ENCODE data around the gene TRPV5. TPM values are rescaled to one million over a fixed set of nuclear protein-coding genes. Genes with fewer than 3 reads are reported as not detected.
A peak's percentile ranks its signal among the peaks of the same experiment; 100 is the strongest.

TRPV5 gene
- total and polyA plus RNA-seq, 4 donors = 0.11 to 0.24 TPM; not detected in 2

DNA sequence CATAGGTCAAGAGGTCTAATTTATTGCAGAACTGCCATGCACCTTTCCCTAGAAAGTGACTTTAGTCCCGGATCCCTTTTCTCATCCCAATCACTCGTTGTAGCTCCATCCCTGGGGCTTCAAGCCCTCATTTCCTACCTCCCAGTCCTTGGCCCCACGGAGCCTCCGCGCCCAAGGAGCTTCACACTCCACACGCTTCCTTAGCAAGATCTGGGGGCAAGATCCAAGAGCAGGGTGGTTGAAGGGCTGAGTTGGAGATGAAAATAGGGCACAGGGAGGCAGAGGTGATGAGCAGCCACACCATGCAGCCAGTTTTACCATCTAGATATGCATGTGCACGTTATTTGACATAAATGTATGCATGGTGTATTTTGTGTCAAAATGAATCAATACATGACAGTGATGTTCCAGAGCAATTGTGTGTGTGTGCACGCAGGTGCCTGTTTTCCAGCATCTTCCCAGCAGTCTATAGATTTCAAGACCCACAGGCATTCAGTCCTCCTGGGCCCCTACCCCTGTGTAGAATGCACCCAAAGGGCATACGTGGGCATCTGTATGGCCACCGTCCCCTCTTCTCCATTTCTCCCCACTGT lies 42.0 kb downstream of the TRPV5 start:
- 76% methylated on average over 4 of the region's 10 CpGs for WGBS (ENCODE audit: insufficient coverage)

DNA sequence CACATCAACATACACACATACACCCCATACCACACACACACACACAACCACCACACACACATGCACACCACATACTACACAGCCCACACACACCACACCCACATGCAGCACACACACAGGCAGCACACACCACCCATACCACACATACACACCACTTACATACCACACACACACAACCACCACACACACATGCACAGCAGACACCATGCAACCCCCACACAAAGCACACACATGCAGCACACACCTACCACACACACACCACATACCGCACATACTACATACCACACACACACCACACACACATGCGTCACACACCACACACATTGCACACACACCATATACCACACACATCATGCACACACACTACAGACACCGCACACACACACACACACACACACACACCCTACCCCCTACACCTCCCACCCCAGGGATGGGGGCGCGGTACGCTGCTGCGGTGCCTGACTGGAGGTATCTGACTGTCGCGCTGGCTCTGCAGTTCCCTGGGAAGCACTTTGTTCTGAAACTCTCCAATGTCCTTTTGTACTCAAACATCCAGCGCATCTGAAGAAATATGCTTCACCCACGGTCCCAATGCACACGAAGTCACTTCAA lies 42.6 kb downstream of the TRPV5 start:
- Histone ChIP-seq H3K27ac (ENCODE audit: low read depth, low read length) (no peak overlapping the region), H3K27me3 (ENCODE audit: control insufficient read depth, insufficient read depth, low read length) (no peaks in the 10 kb centered on the region), H3K9me3 (ENCODE audit: control insufficient read depth, insufficient read depth, low read length) (no peaks in the 10 kb centered on the region), H3K36me3 (ENCODE audit: control insufficient read depth, insufficient read depth, low read length) (no peaks in the 10 kb centered on the region), H3K4me3 (ENCODE audit: low read depth, low read length) (no peak overlapping the region), H3K4me1 (ENCODE audit: control insufficient read depth, insufficient read depth, low read length) (no peaks in the 10 kb centered on the region)
- 85% methylated on average over 12 of the region's 12 CpGs for WGBS (ENCODE audit: insufficient coverage)
- DNase-seq (ENCODE audit: low read depth in 4 of 6, low spot score in 6 of 6) = no peak

More for the DNA sequence above, 42.0 kb downstream of the TRPV5 start:
- Histone ChIP-seq H3K4me3 (ENCODE audit: low read depth, low read length) (no peak overlapping the region), H3K36me3 (ENCODE audit: control insufficient read depth, insufficient read depth, low read length) (no peaks in the 10 kb centered on the region), H3K9me3 (ENCODE audit: control insufficient read depth, insufficient read depth, low read length) (no peaks in the 10 kb centered on the region), H3K27ac (ENCODE audit: low read depth, low read length) (no peak overlapping the region), H3K27me3 (ENCODE audit: control insufficient read depth, insufficient read depth, low read length) (no peaks in the 10 kb centered on the region), H3K4me1 (ENCODE audit: control insufficient read depth, insufficient read depth, low read length) (no peaks in the 10 kb centered on the region)
- no peak for DNase-seq (ENCODE audit: low read depth in 4 of 6, low spot score in 6 of 6)

DNA sequence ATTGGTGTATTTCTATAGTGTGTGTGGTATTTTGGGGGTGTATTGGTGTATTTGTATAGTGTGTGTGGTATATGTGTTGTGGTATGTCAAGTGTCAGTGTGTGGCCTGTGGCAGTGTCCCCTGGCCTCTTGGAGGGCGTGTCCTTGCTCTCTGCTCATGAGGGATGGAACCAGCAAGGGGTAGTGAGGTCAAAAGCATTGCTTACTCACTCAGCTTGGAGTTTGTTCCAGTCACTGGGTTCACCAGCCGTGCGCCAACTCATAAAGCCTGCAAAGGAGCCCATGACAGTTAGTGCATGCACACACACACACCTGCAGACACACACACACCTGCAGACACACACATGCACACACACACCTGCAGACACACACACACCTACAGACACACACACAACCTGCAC lies 43.7 kb downstream of the TRPV5 start:
- 68% methylated on average over 3 of the region's 3 CpGs for WGBS (ENCODE audit: insufficient coverage)
- Histone ChIP-seq H3K27me3 (ENCODE audit: control insufficient read depth, insufficient read depth, low read length) (no peaks in the 10 kb centered on the region), H3K27ac (ENCODE audit: low read depth, low read length) (no peak overlapping the region), H3K9me3 (ENCODE audit: control insufficient read depth, insufficient read depth, low read length) (no peaks in the 10 kb centered on the region), H3K4me3 (ENCODE audit: low read depth, low read length) (no peak overlapping the region), H3K36me3 (ENCODE audit: control insufficient read depth, insufficient read depth, low read length) (no peaks in the 10 kb centered on the region), H3K4me1 (ENCODE audit: control insufficient read depth, insufficient read depth, low read length) (no peaks in the 10 kb centered on the region)
- no peak for DNase-seq (ENCODE audit: low read depth in 4 of 6, low spot score in 6 of 6)

DNA sequence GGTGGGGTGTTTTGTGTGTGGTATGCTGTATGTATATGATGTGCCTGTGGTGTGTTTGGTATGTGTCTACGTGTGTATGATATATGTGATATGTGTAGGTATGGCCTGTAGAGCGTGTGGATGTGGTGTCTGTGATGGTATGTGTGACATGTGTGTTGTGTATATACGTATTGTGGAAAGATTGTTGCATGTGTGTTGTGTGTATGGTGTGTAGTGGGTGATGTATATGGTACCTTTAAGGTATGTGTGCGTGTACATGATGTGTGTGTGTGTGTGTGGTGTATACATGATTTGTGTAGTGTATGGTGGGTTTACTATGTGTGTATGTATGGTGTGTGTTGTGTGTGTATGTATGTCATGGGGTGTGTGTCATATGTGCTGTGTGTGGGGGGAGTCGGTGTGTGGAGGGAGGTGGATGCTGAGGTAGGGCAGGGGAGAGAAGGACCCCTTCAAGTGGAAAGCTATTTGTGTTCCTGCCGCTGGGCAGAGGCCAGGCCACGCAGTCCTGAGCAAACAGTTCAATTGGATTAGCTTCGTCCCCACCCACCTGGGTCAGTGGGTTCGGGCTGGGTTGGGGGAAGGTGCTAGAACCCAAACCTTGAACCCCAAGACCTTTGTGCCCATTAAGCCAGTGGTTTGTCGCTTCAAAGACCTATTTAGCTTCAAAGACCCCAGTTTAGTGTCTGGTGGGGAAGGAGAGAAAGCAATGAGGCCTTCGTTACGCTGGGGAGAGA lies 46.1 kb downstream of the TRPV5 start:
- WGBS (ENCODE audit: insufficient coverage) = 96% methylated on average over 9 of the region's 12 CpGs
- no peak overlapping the region for H3K4me3 ChIP-seq (ENCODE audit: low read depth, low read length)
- H3K9me3 ChIP-seq (ENCODE audit: control insufficient read depth, insufficient read depth, low read length) = no peaks in the 10 kb centered on the region
- no peaks in the 10 kb centered on the region for H3K27me3 ChIP-seq (ENCODE audit: control insufficient read depth, insufficient read depth, low read length)
- no peak overlapping the region for H3K27ac ChIP-seq (ENCODE audit: low read depth, low read length)
- H3K4me1 ChIP-seq (ENCODE audit: control insufficient read depth, insufficient read depth, low read length) = no peaks in the 10 kb centered on the region
- no peaks in the 10 kb centered on the region for H3K36me3 ChIP-seq (ENCODE audit: control insufficient read depth, insufficient read depth, low read length)
- DNase-seq (ENCODE audit: low read depth in 4 of 6, low spot score in 6 of 6) = no peak

DNA sequence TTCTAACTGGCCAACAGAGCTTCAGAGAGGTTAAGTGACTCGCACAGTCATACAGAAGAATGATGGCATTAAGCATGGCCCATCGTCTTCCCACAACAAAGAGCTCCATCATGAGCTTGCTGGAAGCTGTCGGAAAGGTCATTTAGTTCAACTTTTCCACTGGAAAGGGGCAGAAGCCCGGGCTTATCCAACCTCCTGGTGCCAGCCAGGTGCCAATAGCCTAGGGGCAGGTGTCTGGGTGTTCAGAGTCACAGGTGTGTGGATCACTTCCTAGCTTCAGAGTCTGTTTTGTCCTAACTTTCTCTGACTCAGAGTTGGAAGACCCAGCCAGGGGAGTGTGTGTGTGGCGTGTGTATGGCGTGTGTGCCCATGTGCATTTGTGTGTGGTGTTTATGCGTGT lies 46.7 kb downstream of the TRPV5 start:
- no peak for DNase-seq (ENCODE audit: low read depth in 4 of 6, low spot score in 6 of 6)
- H3K9me3 ChIP-seq (ENCODE audit: control insufficient read depth, insufficient read depth, low read length) = no peaks in the 10 kb centered on the region
- WGBS (ENCODE audit: insufficient coverage) = 78% methylated on average over 7 of the region's 7 CpGs
- no peaks in the 10 kb centered on the region for H3K4me1 ChIP-seq (ENCODE audit: control insufficient read depth, insufficient read depth, low read length)
- no peak overlapping the region for H3K4me3 ChIP-seq (ENCODE audit: low read depth, low read length)
- H3K36me3 ChIP-seq (ENCODE audit: control insufficient read depth, insufficient read depth, low read length) = no peaks in the 10 kb centered on the region
- no peaks in the 10 kb centered on the region for H3K27me3 ChIP-seq (ENCODE audit: control insufficient read depth, insufficient read depth, low read length)
- H3K27ac ChIP-seq (ENCODE audit: low read depth, low read length) = no peak overlapping the region

DNA sequence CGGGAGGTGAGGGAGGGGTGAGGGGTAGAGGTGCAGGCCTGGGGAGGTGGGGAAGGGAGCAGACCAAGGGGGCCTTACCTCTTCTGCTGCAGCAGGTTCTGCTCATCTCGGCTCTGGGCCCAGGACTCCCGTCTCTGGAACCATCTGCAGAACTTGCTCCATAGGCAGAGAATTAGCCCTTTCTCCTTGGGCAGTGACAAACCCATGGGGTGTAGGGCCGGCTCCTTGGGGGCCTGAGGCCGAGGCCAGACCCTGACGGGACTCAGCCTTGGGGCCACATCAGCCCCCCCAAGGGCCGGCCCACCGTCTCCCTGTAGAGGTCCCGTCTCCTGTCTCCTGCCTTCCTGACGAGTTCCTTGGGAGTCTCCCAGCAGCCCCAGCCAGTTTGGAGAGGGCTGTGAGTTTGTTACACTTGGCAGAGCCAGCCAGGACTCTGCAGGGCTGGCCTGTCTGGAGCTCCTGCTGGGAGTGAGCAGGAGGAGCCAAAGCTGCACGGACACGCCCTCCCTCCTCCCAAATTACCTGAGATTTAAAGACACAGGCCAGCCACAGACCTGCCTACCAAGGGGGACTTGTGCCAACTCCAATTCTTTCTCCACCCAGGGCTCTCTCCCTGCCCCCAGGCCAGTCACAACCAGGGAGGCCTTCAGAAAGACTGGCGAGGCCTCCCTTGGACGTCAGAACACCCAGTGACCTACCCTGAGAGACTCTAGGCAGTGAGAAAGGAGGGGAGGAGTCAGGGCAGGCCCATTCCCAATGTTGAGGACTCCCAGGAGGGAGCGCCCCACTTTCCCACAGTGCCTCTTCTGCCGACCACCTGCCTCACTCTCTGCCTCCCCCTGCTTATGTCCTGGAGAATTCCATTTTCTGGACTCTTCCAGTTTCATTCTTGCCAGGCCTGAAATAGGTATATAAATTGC lies 48.0 kb downstream of the TRPV5 start, which contains the start of gene TRPV6:
TSS of gene TRPV6 (minus strand) at position 435 of the 920 bp plus-strand sequence.
- WGBS (ENCODE audit: insufficient coverage) = 58% methylated on average over 14 of the region's 16 CpGs
- Histone ChIP-seq H3K4me1 (ENCODE audit: control insufficient read depth, insufficient read depth, low read length) (no peaks in the 10 kb centered on the region), H3K27ac (ENCODE audit: low read depth, low read length) (no peak within 1 kb of the TSS), H3K9me3 (ENCODE audit: control insufficient read depth, insufficient read depth, low read length) (no peaks in the 10 kb centered on the region), H3K27me3 (ENCODE audit: control insufficient read depth, insufficient read depth, low read length) (peaks cover 2% of the 10 kb centered on the region), H3K36me3 (ENCODE audit: control insufficient read depth, insufficient read depth, low read length) (no peaks in the 10 kb centered on the region), H3K4me3 (ENCODE audit: low read depth, low read length) (no peak within 1 kb of the TSS)
- peak in 1 of 6 donors; percentile 49 for DNase-seq (ENCODE audit: low read depth in 4 of 6, low spot score in 6 of 6)

DNA sequence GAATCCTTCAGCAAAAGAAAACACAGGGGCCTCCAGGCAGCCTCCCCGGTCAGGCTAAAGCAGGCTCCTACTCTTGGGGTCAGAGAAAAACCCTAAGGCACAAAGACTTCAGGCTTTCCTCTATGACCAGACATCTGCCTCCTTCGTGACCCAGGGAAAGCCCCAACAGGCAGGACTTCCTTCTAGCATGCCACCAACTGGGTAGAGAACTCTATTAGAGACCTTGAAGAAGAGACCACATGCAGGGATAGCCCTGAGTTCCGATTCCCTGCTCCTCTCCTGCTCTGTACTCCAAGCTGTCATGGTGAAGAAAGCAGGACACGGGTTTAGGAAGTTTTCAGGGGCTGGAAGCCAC lies 49.3 kb downstream of the TRPV5 start:
- no peak for DNase-seq (ENCODE audit: low read depth in 4 of 6, low spot score in 6 of 6)
- H3K27me3 ChIP-seq (ENCODE audit: control insufficient read depth, insufficient read depth, low read length) = peaks cover 2% of the 10 kb centered on the region
- no peaks in the 10 kb centered on the region for H3K36me3 ChIP-seq (ENCODE audit: control insufficient read depth, insufficient read depth, low read length)
- no peaks in the 10 kb centered on the region for H3K4me1 ChIP-seq (ENCODE audit: control insufficient read depth, insufficient read depth, low read length)
- H3K27ac ChIP-seq (ENCODE audit: low read depth, low read length) = no peak overlapping the region
- H3K4me3 ChIP-seq (ENCODE audit: low read depth, low read length) = no peak overlapping the region
- no peaks in the 10 kb centered on the region for H3K9me3 ChIP-seq (ENCODE audit: control insufficient read depth, insufficient read depth, low read length)
- WGBS (ENCODE audit: insufficient coverage) = 87% methylated on average over 3 of the region's 4 CpGs

DNA sequence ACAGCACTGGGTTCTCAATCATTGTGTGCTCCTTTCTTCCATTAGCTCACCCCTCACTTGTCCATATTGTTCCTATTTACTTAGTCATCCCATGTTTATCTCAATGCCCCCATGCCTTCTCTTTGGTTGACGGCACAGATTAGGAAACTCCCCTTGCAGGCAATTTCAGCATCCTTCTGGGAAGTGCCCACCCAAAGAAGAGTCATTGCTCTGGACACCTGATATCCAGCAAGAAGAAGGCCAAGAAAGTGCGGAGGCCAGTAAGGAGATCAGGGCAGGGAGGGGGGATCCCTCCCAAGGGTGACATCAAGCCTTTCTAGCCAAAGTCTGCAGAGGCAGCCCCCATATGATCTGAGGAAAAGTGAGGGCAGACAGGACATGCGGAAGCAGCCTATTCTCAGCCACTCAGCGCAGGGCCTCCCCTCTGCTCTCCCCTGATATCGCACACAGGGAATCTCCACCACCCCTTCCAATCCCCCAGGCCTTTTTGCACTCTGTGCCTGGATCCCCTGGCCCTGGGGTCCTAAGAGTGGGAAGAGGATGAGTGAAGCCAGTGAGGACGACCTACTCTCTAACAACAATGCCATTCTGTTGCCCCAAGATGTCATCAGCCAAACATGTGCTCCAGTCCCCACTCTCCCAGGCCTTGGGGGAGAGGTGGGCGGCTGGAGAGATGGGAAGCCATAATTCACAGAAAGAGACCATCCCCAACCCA lies 49.8 kb downstream of the TRPV5 start:
- Histone ChIP-seq H3K27ac (ENCODE audit: low read depth, low read length) (no peak overlapping the region), H3K36me3 (ENCODE audit: control insufficient read depth, insufficient read depth, low read length) (no peaks in the 10 kb centered on the region), H3K27me3 (ENCODE audit: control insufficient read depth, insufficient read depth, low read length) (peaks cover 2% of the 10 kb centered on the region), H3K9me3 (ENCODE audit: control insufficient read depth, insufficient read depth, low read length) (no peaks in the 10 kb centered on the region), H3K4me3 (ENCODE audit: low read depth, low read length) (no peak overlapping the region), H3K4me1 (ENCODE audit: control insufficient read depth, insufficient read depth, low read length) (no peaks in the 10 kb centered on the region)
- WGBS (ENCODE audit: insufficient coverage) = 89% methylated on average over 4 of the region's 7 CpGs
- DNase-seq (ENCODE audit: low read depth in 4 of 6, low spot score in 6 of 6) = no peak

DNA sequence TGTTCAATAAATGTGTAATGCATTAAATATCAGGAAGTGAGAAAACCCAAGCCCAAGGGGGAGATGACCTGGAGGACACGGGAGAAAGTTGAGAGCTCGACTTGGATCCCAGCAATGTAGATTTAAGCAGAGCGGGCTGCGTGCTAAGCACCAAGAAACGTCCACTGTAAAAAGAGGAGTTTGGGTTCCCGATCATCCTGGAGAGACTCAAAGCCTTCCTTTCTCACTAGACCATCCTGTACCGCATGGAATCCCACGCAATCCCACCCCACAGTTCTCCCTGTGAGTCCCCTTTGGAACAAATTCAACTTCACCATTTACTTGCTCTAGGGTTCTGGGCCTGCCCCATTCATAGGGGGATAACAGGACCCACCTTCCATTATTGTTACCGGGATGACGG lies 50.4 kb downstream of the TRPV5 start:
- no peak for DNase-seq (ENCODE audit: low read depth in 4 of 6, low spot score in 6 of 6)
- H3K4me3 ChIP-seq (ENCODE audit: low read depth, low read length) = no peak overlapping the region
- no peaks in the 10 kb centered on the region for H3K9me3 ChIP-seq (ENCODE audit: control insufficient read depth, insufficient read depth, low read length)
- H3K27me3 ChIP-seq (ENCODE audit: control insufficient read depth, insufficient read depth, low read length) = peaks cover 2% of the 10 kb centered on the region
- no peaks in the 10 kb centered on the region for H3K4me1 ChIP-seq (ENCODE audit: control insufficient read depth, insufficient read depth, low read length)
- 90% methylated on average over 7 of the region's 10 CpGs for WGBS (ENCODE audit: insufficient coverage)
- no peaks in the 10 kb centered on the region for H3K36me3 ChIP-seq (ENCODE audit: control insufficient read depth, insufficient read depth, low read length)
- no peak overlapping the region for H3K27ac ChIP-seq (ENCODE audit: low read depth, low read length)

All from spinal cord (tissue), 10 donors.